GM19023 (cell line): ENCODE measurements around the gene ZNF780B.
A peak's percentile ranks its signal among the peaks of the same experiment; 100 is the strongest.

Experiments used
- ATAC-seq: cut with Tn5 transposase; IDR thresholded peaks from one replicate; pipeline ENCODE4 v1.9.1; 2021; ENCODE audit warnings: mild to moderate bottlenecking, moderate library complexity; ENCODE audit not compliant: unreplicated experiment

ZNF780B gene

DNA sequence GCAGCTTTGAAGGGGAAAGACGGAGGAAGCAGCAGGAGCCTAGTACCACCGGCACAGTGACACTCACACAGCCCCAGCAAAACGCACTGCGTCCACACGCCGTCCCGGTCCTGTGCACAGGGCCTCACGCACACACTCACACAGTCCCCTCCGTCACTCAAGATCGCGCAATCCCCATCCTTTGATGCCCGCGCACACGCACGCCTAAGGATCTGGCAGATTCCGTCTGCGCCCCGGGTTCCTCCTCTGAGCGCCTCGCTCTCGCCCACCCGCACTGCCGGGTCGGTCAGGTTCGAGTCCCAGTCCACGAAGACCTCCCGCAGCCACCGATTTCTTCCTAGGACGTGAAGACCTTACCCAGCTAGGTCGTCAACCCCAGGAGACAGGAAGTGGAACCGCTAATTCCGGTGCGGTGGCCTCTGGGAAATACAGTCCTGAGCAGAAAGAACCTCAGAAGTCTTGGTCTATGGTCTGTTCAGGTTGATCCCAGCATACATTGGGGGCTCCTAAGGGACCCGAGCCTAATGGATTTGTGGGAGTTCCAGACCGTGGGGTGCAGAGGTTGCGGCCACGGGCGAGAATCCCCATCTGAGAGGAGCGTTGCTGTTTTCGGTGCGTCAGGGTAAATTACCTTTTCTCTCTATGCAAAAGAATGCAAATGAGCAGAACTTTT is at the start of gene ZNF780B:
ZNF780B (minus strand) TSS at position 400 of the 673 bp plus-strand sequence. CDS start 5,899 bp downstream, outside the sequence.
- no peak for ATAC-seq

DNA sequence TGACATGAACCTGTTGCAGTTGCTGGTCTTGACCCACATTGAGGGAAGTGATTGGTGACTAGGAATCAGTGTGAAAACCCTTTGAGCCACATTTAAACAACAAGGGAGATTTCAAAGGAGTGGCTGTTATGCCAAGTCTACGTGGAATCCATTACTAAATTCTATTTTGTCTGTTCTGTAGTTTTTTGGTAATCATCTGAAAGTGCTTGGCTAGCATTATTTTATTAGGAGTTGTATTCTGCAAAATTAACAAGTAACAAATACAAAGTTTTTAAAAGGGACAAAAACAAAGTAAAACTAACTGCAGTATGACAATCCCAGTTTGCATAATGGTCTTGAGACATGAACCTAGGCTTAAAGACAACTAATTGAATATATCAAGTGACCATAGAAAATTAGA is 48.7 kb upstream of the ZNF780B start:
- no peak for ATAC-seq

DNA sequence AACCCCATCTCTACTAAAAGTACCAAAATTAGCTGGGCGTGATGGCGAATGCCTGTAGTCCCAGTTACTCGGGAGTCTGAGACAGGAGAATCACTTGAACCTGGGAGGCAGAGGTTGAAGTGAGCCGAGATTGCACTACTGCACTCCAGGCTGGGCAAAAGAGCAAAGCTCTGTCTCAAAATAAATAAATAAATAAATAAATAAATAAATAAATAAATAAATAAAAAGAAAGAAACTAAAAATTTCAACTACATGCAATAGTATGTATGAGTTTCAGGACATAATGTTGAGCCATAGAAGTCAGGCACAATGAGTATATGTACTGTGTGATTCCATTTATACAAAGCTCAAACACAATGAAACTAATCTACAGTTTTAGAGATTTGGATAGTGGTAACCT is 47.6 kb upstream of the ZNF780B start:
- ATAC-seq = no peak

DNA sequence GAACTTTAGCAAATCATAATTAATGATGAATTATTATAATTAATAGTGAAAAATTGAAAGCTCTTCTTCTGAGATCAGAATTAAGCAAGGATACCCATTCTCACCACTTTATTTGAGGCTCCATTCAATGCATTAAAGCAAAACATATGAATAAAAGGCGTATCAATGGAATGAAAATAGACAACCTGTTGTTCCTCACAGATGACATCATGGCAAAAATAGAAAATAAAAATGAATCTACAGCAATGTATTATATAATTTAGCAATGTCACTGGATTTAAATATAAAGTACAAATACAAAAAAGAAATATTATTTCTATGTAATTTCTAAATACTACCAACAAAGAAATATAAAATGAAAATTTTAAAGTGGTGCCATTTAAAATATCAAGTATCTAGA is 45.8 kb upstream of the ZNF780B start:
- no peak for ATAC-seq

DNA sequence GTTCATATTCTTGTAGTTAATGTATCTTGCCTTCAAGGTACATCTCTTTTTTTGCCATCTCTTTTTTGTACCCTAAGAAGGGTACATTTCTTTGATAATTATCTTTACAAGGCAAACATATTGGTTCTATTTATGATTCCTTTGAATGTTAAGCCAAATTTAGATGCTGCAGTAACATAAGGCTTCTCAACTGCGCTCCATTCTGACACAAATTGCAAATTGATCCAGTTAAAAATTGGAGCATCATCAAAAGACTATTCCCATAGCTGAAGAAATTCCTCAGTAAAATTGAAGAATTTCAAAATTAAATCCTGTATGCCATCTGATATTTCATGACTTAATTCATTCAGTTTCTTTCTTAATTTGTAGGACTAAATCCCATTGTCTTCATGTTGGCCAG is 37.4 kb upstream of the ZNF780B start:
- no peak for ATAC-seq

DNA sequence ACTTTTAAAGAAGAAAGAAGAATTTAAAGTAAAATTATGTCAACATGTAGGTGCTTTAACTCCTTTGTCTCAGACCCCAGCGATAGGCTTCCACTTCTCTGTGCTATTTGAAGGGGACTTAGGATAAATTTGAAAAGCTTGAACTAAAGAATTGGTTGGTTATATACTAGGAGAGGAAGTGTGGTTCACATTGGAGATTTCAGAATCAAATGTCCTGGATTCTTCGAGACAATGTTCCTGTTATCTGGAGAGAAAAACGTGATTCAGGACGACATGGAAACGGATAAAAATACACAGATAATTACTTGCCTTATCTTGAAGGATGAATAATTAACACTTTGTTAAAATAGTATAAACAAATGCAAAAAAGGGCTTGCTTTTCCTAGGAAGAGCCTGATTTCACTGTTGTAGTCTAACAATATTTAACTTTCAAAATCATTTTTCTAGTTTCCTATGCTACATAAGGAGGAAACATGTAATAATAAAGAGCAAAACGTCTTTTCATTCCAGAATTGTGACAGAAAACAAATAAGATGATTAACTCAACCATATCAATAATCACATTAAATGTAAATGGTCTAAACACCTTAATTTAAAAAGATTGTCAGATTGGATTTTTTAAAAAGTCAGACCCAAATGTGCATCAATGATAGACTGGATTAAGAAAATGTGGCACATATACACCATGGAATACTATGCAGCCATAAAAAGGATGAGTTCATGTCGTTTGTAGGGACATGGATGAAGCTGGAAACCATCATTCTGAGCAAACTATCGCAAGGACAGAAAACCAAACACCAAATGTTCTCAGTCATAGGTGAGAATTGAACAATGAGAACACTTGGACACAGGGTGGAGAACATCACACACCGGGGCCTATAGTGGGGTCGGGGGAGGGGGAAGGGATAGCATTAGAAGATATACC is 35.4 kb upstream of the ZNF780B start:
- no peak for ATAC-seq

DNA sequence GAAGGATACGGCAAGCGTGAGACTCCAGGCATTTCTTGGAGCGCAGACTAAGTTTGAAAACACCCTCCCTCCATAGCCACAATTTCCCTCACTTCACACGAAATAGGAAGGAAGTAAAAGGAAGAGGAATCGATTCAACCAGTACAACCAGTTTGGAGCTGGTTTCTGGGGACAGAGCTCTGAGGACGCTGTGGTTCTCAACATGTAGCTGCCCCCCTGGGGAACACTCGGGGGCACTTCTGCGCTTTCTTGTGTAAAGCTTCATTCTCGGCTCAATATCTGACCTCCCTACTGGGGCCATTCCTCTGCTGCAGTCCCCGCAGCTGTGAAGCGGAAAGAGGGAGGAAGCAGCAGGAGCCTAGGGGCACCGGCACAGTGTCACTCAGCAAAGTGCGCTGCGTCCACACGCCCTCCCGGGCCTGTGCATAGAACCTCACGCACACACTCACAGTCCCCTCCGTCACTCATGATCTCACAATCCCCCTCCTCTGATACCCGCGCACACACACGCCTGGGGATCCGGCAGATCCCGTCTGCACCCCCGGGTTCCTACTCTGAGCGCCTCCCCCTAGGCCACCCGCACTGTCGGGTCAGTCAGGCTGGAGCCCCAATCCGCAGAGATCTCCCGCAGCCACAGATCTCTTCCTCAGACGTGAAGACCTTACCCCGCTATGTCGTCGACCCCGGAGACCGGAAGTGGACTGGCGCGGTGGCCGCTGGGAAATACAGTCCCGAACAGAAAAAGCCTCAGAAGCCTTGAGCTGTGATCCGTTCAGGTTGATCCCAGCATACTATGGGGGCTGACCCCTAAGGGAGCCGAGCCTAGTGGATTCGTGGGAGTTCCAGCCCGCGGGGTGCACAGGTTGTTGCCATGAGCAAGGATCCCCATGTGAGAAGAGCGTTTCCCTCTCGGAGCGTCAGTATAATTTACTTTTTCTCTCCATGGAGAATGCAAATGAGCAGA is 34.5 kb upstream of the ZNF780B start, which contains the start of gene ZNF780A:
ZNF780A (minus strand) TSS at position 703 of the 964 bp plus-strand sequence. CDS start 6,190 bp downstream, outside the sequence.
- ATAC-seq = peak; percentile 81

DNA sequence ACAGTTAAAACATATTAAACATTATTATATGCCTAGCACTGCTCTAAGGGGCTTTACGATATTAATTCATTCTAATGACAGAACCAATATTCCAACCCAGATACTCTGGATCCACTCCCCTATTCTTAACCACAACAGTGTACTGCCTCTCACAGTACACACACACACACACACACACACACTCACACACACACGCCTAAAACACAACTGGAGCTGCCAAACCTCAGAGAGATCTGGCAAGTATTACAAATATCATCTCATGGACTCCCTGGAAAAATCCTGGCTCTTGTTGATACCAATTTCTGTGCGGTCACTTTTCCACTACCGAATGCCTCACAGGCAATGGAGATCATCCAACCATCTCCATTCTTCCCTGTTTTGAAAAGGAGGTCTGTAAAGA is 33.4 kb upstream of the ZNF780B start:
- ATAC-seq = no peak

DNA sequence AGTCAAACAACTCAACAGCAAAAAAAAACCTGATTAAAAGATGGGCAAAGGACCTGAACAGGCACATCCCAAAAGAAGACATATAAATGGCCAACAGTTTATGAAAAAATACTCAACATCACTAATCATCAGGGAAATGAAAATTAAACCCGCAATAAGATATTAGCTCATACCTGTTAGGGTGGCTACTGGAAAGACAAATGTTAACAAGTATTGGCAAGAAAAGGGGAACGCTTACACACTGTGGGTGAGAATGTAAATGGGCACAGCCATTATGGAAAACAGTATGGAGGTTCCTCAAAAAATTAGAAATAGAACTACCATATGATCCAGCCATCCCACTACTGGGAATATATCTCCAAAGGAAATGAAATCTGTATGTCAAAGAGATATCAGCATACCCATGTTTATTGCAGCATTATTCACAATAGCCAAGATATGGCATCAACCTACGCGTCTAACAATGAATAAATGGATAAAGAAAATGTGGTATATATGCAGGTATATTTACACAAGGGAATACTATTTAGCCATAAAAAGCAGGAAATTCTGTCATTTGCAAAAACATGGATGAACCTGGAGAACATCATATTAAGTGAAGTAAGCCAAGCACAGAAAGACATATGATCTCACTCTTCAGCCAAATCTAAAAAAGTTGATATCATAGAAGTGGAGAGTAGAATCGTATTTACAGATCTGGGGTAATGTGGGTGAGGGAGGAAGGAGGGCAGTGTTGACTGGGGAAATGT is 32.4 kb upstream of the ZNF780B start:
- no peak for ATAC-seq

DNA sequence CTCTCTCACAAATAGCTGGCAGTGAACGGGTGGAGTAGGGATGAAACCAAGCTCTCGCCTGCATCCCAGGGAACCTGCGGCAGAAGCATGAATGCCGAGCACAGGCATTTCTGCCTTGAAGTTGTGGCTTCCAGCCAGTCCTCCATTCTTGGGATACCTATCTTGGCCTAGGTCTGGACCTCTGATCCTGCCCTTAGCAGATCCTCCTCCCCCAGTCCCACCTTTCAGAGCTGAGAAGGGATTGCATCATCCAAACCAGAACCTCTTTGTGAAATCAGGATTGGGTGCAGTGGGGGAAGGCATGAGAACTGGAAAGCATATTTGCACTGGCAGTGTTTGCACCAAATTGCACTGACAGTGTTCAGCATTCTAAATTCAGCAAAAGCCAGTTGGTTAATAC is 28.9 kb upstream of the ZNF780B start:
- no peak for ATAC-seq

DNA sequence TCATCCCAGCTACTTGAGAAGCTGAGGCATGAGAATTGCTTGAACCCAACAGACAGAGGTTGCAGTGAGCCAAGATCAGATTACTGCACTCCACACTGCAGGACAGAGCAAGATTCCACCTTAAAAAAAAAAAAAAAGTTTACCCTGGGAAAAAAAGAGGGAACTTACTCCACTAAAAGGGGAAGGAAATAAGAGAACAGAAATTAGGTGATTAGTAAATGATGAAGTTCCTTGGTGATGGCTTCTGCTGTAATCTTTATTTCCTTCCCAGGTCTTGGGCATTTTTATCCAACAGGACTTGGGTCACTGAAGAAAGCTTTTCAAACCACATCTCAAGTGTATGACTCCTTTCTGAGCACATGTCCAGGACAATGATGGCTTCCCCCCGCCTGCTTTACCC is 25.4 kb upstream of the ZNF780B start:
- no peak for ATAC-seq

DNA sequence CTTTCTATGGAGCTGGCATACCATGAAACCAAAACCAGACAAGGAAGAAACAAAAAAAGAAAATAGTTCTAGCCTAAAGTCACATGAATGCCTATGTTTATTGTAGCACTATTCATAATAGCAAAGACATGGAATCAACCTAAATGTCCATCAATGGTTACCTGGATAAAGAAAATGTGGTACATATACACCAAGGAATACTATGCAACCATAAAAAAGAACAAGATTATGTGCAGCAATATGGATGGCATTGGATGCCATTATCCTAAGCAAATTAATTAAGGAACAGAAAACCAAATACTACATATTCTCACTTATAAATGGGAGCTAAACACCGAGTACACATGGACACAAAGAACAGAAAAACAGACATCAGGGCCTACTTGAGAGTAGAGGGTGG is 24.3 kb upstream of the ZNF780B start:
- no peak for ATAC-seq

DNA sequence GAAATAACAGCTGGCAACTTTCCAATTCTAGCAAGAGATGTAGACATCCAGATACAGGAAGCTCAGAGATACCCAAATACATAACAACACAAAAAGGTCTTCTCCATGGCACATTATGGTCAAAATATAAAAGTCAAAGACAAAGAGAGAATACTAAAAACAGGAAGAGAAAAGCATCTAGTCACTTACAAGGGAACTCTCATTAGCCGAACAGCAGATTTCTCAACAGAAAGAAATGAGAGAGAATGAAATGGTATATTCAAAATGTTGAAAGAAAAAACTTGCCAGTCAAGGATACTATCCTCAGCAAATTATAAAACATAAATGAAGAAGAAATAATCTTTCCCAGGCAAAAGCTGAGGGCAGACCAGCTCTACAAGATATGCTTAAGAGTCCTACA is 22.3 kb upstream of the ZNF780B start:
- no peak for ATAC-seq

DNA sequence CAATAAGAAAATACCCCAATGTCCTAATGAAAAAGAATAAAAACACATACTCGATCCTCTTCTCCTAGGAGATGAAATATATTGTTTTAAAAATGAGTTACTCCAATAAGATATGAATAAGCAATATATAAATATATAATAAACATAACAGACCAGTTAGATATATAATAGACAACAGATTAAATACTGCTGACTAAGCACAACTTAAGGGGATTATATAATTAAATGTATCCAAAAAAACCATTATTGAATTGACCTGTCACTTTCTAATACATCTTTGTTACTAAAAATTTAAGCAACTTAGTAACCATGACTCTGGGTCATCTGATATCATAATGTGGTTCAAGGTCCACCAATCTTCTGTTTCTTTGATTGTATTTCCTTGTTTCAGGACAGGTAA is 14.0 kb upstream of the ZNF780B start:
- ATAC-seq = no peak

DNA sequence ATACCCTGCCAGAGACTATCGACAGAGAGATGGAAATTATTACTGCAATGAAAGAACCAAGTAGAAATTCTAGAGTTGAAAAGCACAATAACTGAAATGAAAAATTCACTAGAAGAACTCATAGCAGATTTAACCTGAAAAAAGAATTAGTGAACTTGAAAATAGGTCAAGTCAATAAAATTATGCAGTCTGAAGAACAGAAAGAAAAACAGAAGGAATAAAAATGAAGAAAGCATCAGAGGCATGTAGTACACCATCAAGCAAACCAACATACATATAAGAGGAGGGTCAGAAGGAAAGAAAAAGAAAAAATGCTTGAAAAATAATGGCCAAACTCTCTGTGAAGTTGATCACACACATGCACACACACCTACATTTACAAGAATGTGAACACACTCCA is 3.6 kb upstream of the ZNF780B start:
- ATAC-seq = no peak

DNA sequence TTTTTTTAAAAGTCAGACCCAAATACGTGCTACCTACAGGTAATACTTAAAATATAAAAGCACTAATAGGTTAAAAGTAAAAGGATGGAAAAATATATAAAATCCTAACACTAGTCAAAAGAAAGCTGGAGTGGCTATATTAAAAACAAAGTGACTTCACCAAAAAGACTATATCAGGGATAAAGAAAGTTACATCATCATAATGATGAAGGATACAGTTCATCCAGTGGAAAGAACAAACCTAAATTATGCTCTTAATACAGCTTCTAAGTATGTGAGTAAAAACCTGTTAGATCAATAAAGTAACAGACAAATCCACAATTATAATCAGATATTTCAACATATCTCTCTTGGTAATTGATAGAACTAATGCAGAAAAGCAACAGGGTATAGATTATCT is 1.1 kb upstream of the ZNF780B start:
- ATAC-seq = no peak

DNA sequence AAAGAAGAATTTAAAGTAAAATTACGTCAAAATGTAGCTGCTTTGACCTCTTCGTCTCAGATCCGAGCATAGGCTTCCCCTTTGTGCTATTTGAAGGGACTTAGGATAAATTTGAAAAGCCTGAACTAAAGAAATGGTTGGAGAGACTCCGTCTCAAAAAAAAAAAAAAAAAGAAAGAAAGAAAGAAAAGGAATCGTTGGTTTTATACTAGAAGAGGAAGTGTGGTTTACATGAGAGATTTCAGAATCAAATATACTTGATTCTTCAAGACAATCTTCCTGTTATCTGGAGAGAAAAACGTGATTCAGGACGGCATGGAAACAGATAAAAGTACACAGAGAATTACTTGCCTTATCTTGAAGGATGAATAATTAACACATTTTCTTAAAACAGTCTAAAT is 474 bp upstream of the ZNF780B start:
- no peak for ATAC-seq

DNA sequence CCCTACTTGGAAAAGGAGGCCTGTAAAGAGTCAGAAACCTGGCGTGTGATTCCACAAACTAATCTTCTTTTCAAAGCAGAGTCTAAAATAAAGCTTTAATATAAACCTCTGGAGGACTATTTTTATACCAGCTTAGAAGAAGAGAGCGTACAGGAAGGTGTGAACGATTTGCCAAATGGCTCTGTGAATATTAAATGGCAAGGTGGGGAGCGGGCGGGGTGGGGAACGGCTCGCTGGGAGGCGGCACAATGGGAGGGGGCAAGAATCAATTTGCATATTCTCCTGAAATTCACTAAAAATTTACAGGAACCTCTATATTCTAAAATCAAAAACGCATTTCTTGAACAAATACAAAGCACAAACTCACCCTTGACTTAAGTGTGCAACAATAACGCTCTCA is 982 bp downstream of the ZNF780B start:
- no peak for ATAC-seq

DNA sequence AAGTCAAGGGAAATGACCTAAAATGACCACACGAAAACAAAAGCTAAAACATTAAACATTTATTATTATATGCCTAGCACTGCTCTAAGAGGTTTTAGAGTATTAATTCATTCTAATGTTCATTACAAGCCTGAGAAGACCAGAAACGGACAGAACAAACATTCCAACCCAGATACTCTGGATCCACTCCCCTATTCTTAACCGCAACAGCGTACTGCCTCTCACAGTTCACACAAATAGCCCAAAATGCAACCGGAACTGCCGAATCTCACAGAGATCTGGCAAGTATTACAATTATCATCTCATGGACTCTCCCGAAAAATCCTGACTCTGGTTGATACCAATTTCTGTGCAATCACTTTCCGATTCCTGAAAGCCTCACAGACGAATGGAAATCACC is 1.4 kb downstream of the ZNF780B start:
- ATAC-seq = no peak

DNA sequence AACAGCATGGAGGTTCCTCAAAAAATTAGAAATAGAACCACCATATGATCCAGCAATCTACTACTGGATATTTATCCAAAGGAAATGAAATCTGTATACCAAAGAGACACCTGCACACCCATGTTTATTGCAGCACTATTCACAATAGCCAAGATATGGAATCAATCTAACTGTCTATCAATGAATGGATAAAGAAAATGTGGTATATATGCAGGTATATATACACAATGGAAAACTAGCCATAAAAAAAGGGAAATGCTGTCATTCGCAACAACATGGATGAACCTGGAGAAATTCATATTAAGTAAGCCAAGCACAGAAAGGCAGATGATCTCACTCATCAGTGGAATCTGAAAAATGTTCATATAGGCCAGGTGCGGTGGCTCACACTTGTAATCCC is 2.5 kb downstream of the ZNF780B start:
- no peak for ATAC-seq
